Daoy (cell line): ENCODE data around the gene CTXN2. TPM values are rescaled to one million over a fixed set of nuclear protein-coding genes. Genes with fewer than 3 reads are reported as not detected.

ENCODE experiments used
- DNase-seq: peaks from one replicate; pipeline ENCODE4 v3.0.0-alpha.2; 2015; ENCODE audit warnings: low read depth
- total RNA-seq: library from RNA; depleted of rRNA; stranded (reverse); fragments of >200 nt; shearing (Covaris generic); gene quantifications from 2 replicates; pipeline ENCODE4 v1.2.3, GENCODE V29; 2014; rRNA removed

CTXN2 gene
- total RNA-seq, result not detected in 2 replicates

DNA sequence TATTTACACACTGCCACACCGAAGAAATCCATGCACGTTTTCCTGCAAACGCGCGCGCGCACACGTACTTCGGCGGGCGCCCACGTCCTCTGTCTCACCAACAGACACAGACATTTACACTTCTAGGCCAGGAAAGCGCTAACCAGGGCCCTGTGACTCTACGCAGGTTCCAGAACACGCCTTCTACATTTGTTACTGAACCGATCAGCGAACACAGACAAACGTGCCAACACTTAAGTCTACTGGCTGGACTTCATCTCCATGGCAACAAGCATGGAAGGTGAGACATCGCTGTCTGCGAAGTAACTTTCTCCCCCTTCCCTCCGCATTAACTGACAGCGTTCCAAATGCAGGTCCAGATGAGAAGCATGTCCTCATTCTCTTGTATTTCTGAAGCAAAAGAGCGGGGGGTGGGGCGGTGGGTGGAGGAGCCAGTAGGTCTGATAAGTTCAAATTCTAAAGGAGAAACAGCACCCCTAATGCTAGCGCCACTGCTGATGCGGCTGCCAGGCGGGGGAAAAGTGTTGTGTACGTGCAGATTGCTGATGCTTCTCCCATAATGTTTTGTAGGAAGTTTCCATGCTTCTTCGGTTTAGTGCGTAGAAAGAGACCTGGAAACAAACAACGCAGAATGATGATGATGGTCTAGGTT, at the start of gene CTXN2:
Gene CTXN2 (plus strand): TSS at position 92 of the 652 bp plus-strand sequence. CDS start 9,636 bp downstream, outside the sequence.
- DNase-seq, result peak; percentile 5

DNA sequence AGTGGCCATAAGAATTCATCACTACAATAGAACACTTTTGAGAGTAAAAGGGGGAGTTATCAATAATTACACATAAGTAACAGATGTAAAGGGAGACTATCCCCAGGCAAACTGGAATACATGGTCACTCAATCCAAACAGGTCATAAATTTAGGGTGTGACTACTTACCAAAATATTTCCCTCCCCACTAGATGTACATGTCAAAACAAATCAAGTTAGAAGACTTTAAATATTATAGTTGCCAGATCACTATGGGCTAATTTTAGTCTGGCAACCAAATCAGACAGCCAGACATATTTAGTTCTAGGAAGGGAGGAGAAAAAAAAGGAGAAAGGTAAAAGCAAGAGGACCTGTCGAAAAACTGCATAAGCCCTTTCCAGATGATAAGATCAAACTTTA, 47.6 kb upstream of the CTXN2 start:
- no peak for DNase-seq

GRCh38 chr15:48144889-48145288, 46.6 kb upstream of the CTXN2 start:
- DNase-seq, result no peak

GRCh38 chr15:48145923-48146322, 45.5 kb upstream of the CTXN2 start:
- no peak for DNase-seq

DNA sequence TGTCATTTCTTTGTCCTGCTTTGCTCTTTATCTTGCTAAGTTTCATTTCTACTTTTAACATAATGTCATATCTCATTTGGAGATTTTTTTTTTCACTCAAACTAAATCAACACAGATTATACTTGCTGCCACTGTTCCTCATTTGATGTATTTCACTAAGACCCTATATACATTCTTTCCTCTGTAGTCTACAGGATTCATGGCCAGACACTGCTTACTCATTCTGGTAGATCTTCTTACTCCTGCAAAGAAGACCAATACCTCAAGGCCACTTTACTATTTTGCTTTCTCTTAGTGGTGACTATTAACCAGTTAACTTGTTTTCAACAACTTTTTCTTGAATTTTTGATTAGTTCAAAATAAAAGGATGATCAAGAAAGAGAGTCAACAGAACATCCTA, 44.1 kb upstream of the CTXN2 start:
- no peak for DNase-seq

- peak; percentile 47 for DNase-seq
These were observed 41.6 kb upstream of the CTXN2 start for GRCh38 chr15:48149858-48150257.

DNA sequence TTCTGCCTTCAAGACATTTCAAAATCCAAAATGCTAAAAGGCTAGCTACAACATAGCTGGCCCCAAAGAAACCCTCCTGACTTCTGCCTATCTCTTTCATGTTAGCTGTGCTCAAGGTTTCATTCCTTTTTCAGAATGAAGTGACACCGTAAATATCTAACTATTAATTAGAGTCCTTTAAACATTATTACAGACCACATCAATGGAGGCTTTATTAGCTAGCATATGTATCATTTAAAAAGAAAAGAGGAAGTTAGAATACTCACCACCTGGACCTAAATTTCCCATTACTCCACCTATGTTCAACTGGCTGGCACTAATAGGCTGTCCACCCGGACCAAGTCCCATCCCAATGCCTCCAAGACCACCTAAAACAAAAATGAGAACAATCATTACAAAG, 37.9 kb upstream of the CTXN2 start:
- no peak for DNase-seq

DNA sequence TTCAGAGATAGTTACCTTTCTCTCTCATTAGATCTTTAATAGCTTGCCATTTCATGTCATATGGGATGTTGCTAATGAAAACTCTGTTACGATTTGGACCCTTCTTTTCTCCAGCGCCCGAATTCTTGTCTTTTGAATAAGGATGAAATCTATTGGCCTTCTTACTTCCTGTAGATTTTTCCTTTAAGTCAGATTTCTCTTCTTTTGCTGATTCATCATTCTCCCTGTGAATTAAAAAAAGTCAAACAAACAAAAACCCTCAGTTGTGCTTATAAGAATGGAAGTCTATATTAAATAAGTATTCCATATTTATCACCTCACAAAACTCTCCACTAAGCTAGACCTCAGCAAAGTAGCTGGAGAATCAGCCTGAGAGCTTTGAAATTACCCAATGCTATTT, 22.8 kb upstream of the CTXN2 start:
- DNase-seq, result no peak

DNA sequence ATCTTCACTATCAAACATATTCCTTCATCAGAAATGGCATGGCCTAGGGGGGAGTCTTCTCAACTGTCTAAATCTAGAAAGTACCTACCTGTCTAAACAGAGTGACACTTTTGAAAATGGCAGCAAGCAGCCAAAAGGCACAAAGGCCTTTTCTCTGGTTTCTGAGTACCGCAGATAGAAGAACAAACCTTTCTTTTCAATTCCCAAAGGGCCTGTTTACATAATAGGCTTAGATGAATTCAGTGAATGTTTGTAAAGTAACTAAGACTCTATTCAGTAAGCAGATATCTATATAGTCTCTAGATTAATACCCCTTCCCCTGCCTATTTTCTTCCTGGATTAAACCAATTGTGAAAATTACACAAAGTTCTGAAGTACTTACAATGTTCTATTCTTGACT, 20.5 kb upstream of the CTXN2 start:
- DNase-seq, result no peak

DNA sequence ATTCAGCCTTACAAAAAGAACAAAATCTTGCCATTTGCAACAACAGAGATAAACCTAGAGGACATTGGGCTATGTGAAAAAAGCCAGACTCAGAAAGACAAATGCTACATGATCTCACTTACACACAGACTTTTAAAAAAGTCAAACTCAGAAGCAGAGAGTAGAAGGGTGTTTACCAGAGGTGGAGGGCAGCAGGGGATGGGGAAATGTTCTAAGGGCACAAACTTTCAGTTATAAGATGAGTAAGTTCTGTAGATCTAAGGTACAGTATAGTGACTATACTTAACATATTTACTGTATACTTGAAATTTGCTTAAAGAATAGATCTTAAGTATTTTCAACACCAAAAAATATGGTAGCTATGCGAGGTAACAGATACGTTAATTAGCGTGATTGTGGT, 16.3 kb upstream of the CTXN2 start:
- DNase-seq, result no peak

- DNase-seq, result peak; percentile 17
These were observed 15.4 kb upstream of the CTXN2 start for GRCh38 chr15:48176112-48176511.

GRCh38 chr15:48176957-48177356, 14.5 kb upstream of the CTXN2 start:
- DNase-seq, result no peak

- DNase-seq, result peak; percentile 62
These were observed 14.1 kb upstream of the CTXN2 start for GRCh38 chr15:48177383-48177765.

GRCh38 chr15:48177766-48178647, 13.5 kb upstream of the CTXN2 start, which contains the start of gene MYEF2:
MYEF2 (minus strand) TSS chr15:48178295; CDS start chr15:48178237, 58 bp downstream.
- DNase-seq, result peak; percentile 81

DNA sequence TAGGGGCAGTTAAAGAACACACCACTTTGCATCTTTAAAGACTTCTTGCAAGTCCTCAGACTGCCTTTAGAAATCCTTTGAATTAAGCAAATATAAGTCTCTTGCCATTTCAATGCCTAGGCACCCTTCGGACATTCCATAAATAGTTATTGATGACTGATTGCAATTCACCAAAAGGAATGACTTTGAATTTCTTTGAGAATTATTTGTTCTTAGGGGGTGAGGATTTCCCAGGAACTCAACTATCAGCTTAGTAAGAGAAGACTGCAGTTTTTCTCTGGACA, 12.9 kb upstream of the CTXN2 start:
- no peak for DNase-seq

- DNase-seq, result no peak
These were observed 8.7 kb upstream of the CTXN2 start for GRCh38 chr15:48182749-48183148.

DNA sequence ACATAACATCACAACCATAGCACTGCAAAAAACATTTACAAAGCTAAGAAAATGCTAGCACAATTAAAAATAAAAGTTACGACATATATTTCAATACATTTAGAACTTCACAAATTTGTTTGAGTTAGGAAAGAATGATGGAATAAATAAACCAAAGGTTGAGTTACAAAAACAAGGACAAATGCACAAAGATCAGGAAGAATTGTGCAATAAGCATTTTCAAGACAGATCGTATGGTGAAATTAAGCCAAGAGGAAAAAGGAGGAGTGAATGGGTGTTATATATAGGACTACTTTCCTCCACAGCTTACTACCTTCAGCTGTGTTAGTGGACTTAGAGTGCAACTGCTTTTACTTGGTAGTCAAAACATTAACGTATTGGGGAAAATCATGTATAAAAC, 5.9 kb upstream of the CTXN2 start:
- no peak for DNase-seq

DNA sequence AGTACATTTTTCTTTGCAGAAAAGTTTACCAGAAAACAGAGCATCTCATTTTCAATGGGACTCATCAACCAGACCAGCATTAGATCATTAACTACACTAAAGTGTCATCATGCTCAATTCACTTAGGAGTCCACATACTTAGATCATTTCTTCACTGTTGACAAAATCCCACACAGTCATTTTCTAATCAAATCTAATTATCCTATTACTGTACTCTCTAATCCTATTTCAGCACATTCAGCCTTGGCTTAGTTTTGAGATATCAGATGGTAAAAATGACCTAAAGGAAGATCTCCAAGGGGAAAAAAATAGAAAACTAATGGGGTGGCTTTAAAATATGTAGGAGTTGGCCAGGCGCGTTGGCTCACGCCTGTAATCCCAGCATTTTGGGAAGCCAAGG, 5.2 kb upstream of the CTXN2 start:
- no peak for DNase-seq

DNA sequence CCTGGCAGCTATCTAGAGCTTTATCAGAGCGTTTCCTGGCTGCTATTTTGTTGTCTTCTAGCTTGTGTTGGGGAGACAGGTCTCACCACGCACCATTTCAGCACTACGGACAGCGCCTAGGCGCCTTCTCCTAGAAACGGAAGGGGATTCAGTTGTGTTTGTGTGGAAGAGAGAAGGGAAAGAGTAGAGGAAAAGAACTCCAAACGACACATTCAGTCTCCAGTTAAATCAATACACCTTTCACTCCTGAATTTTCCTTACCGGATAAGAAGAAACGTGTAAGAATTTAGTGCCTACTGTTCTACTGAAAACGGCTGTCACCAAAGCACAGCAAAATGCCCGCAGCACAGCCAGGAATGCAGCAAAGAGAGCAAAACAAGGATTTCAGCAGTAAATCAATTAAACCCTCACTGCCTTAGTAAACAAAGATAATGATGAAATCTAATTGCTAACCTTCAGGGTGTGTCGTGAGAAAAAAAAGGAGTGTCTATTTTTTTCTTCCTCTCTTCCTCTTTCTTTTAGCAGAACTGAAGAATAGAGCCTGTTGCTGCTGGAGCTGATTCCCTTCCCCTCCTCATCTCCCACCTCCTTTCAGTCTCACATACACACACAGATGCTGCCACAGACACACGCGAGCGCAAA, 412 bp upstream of the CTXN2 start:
- DNase-seq, result peak; percentile 69

DNA sequence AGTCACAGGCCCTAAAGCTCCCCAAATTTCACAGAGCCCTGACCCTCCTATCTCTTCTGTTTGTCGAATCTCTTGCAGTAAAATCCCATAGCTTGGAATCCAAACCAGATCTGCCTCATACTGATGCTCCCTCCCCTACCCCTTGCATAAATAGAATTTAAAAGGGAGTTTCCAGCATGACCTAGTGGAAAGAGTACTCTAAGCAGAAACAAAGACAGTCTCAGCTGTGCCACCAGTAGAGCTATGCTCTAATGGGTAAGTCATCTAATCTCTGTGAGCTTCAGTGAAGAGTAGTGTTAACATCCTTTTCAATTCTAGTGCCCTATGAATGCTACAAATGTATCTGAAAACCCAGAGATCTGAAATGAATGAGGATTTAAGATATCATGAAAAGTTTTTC, 10.6 kb downstream of the CTXN2 start:
- no peak for DNase-seq

DNA sequence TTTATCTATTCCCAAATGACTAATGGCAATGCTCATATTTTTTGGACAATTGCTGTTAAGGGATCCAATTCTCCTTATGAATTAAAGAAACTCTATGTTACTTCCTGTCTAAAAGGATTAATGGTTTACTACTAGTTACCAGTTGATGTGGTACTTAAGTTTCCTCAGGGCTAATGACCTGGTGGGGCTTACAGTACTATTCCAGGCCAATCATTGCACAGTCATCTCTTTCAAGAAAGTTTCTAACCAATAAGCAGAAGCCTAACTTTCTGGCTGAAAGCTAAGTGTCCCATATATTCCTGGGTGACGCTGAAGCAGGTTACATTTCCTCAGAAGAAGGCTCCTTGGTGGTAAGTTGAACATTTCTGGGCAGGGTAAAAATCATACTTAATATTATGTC, 14.5 kb downstream of the CTXN2 start, which contains the start of gene SLC12A1:
Gene SLC12A1 (plus strand): TSS at position 322 of the 400 bp plus-strand sequence. CDS start 1,418 bp downstream, outside the sequence.
- no peak for DNase-seq

DNA sequence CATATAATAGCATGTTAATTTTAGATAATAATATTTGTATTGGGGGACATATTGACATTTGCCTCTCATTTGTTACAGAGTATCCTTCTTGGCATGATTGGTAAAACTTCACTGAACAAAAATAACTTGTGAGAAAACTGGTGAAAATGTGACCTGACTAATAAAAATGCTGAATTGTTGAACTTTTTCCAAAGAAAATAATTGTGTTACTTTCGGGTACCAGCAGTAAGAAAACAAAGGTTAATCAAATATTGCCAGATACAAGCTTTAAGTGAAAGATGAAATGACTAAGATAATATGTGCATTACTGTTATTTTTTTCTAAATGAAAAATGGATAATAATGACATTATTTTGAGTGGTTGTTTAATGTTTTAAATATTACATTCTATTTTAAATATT, 29.8 kb downstream of the CTXN2 start:
- DNase-seq, result no peak

GRCh38 chr15:48221885-48222284, 30.4 kb downstream of the CTXN2 start:
- DNase-seq, result no peak
